ENCODE measurements around the gene BMP2K. TPM values are rescaled to one million over a fixed set of nuclear protein-coding genes. Genes with fewer than 3 reads are reported as not detected.

Gene BMP2K
- total and polyA plus RNA-seq, 4 donors: 19.6 to 95.3 (median 40.4) TPM

- Histone ChIP-seq H3K36me3 (ENCODE audit: control insufficient read depth, insufficient read depth, low read length) (no peaks in the 10 kb centered on the region), H3K4me3 (ENCODE audit: low read depth, low read length) (peak overlapping the region; percentile 88), H3K4me1 (ENCODE audit: control insufficient read depth, insufficient read depth, low read length) (peaks cover 4% of the 10 kb centered on the region), H3K9me3 (ENCODE audit: control insufficient read depth, insufficient read depth, low read length) (no peaks in the 10 kb centered on the region), H3K27me3 (ENCODE audit: control insufficient read depth, insufficient read depth, low read length) (no peaks in the 10 kb centered on the region), H3K27ac (ENCODE audit: low read depth, low read length) (no peak overlapping the region)
- WGBS (ENCODE audit: insufficient coverage): 0% methylated on average over 3 of the region's 7 CpGs
- peak in 2 of 6 donors; percentile 33 to 63 for DNase-seq (ENCODE audit: low read depth in 4 of 6, low spot score in 6 of 6)
These were observed 162.3 kb downstream of the BMP2K start for GRCh38 chr4:78938474-78938867.

GRCh38 chr4:78938868-78939666, 162.9 kb downstream of the BMP2K start, which contains the start of gene PAQR3:
Gene PAQR3, minus strand, starts transcription at chr4:78939438. Its CDS starts 214 bp downstream, at chr4:78939224.
- Histone ChIP-seq H3K4me1 (ENCODE audit: control insufficient read depth, insufficient read depth, low read length) (peaks cover 4% of the 10 kb centered on the region), H3K36me3 (ENCODE audit: control insufficient read depth, insufficient read depth, low read length) (no peaks in the 10 kb centered on the region), H3K27ac (ENCODE audit: low read depth, low read length) (peak within 1 kb of the TSS; percentile 52), H3K4me3 (ENCODE audit: low read depth, low read length) (peak within 1 kb of the TSS; percentile 88), H3K27me3 (ENCODE audit: control insufficient read depth, insufficient read depth, low read length) (no peaks in the 10 kb centered on the region), H3K9me3 (ENCODE audit: control insufficient read depth, insufficient read depth, low read length) (no peaks in the 10 kb centered on the region)
- WGBS (ENCODE audit: insufficient coverage): 0% methylated on average over 77 of the region's 77 CpGs
- peak; percentile 63 to 96 (median 78) for DNase-seq (ENCODE audit: low read depth in 4 of 6, low spot score in 6 of 6)

GRCh38 chr4:78939667-78940008, 163.5 kb downstream of the BMP2K start:
- no peaks in the 10 kb centered on the region for H3K9me3 ChIP-seq (ENCODE audit: control insufficient read depth, insufficient read depth, low read length)
- H3K27ac ChIP-seq (ENCODE audit: low read depth, low read length): peak overlapping the region; percentile 52
- peaks cover 4% of the 10 kb centered on the region for H3K4me1 ChIP-seq (ENCODE audit: control insufficient read depth, insufficient read depth, low read length)
- whole genome bisulfite sequencing (ENCODE audit: insufficient coverage): 0% methylated on average over 2 of the region's 9 CpGs
- DNase-seq (ENCODE audit: low read depth in 4 of 6, low spot score in 6 of 6): peak in 2 of 6 donors; percentile 24 to 40
- H3K36me3 ChIP-seq (ENCODE audit: control insufficient read depth, insufficient read depth, low read length): no peaks in the 10 kb centered on the region
- H3K27me3 ChIP-seq (ENCODE audit: control insufficient read depth, insufficient read depth, low read length): no peaks in the 10 kb centered on the region
- H3K4me3 ChIP-seq (ENCODE audit: low read depth, low read length): peak overlapping the region; percentile 61

GRCh38 chr4:78940752-78941151, 164.6 kb downstream of the BMP2K start:
- DNase-seq (ENCODE audit: low read depth in 4 of 6, low spot score in 6 of 6): no peak
- Histone ChIP-seq H3K36me3 (ENCODE audit: control insufficient read depth, insufficient read depth, low read length) (no peaks in the 10 kb centered on the region), H3K9me3 (ENCODE audit: control insufficient read depth, insufficient read depth, low read length) (no peaks in the 10 kb centered on the region), H3K27ac (ENCODE audit: low read depth, low read length) (no peak overlapping the region), H3K27me3 (ENCODE audit: control insufficient read depth, insufficient read depth, low read length) (no peaks in the 10 kb centered on the region), H3K4me1 (ENCODE audit: control insufficient read depth, insufficient read depth, low read length) (peaks cover 4% of the 10 kb centered on the region), H3K4me3 (ENCODE audit: low read depth, low read length) (no peak overlapping the region)
- WGBS (ENCODE audit: insufficient coverage): 97% methylated on average over 5 of the region's 5 CpGs

- Histone ChIP-seq H3K27ac (ENCODE audit: low read depth, low read length) (no peak overlapping the region), H3K4me1 (ENCODE audit: control insufficient read depth, insufficient read depth, low read length) (peaks cover 4% of the 10 kb centered on the region), H3K36me3 (ENCODE audit: control insufficient read depth, insufficient read depth, low read length) (no peaks in the 10 kb centered on the region), H3K9me3 (ENCODE audit: control insufficient read depth, insufficient read depth, low read length) (peaks cover 2% of the 10 kb centered on the region), H3K27me3 (ENCODE audit: control insufficient read depth, insufficient read depth, low read length) (no peaks in the 10 kb centered on the region), H3K4me3 (ENCODE audit: low read depth, low read length) (no peak overlapping the region)
- no peak for DNase-seq (ENCODE audit: low read depth in 4 of 6, low spot score in 6 of 6)
- 57% methylated on average over 1 of the region's 1 CpG for WGBS (ENCODE audit: insufficient coverage)
These were observed 168.2 kb downstream of the BMP2K start for GRCh38 chr4:78944381-78944780.

GRCh38 chr4:78945651-78946179, 169.6 kb downstream of the BMP2K start:
- WGBS (ENCODE audit: insufficient coverage): 100% methylated on average over 1 of the region's 3 CpGs
- Histone ChIP-seq H3K4me1 (ENCODE audit: control insufficient read depth, insufficient read depth, low read length) (no peaks in the 10 kb centered on the region), H3K27ac (ENCODE audit: low read depth, low read length) (no peak overlapping the region)

GRCh38 chr4:78949735-78950134, 173.6 kb downstream of the BMP2K start:
- WGBS (ENCODE audit: insufficient coverage): no CpG with 5 or more reads among the region's 1 CpG
- peaks cover 2% of the 10 kb centered on the region for H3K9me3 ChIP-seq (ENCODE audit: control insufficient read depth, insufficient read depth, low read length)
- no peaks in the 10 kb centered on the region for H3K36me3 ChIP-seq (ENCODE audit: control insufficient read depth, insufficient read depth, low read length)

More at GRCh38 chr4:78945651-78946179, 169.6 kb downstream of the BMP2K start:
- Histone ChIP-seq H3K36me3 (ENCODE audit: control insufficient read depth, insufficient read depth, low read length) (no peaks in the 10 kb centered on the region), H3K9me3 (ENCODE audit: control insufficient read depth, insufficient read depth, low read length) (peaks cover 2% of the 10 kb centered on the region), H3K27me3 (ENCODE audit: control insufficient read depth, insufficient read depth, low read length) (no peaks in the 10 kb centered on the region), H3K4me3 (ENCODE audit: low read depth, low read length) (no peak overlapping the region)
- no peak for DNase-seq (ENCODE audit: low read depth in 4 of 6, low spot score in 6 of 6)

GRCh38 chr4:78951862-78952472, 175.8 kb downstream of the BMP2K start:
- H3K4me3 ChIP-seq (ENCODE audit: low read depth, low read length): no peak overlapping the region
- H3K9me3 ChIP-seq (ENCODE audit: control insufficient read depth, insufficient read depth, low read length): no peaks in the 10 kb centered on the region
- no peaks in the 10 kb centered on the region for H3K4me1 ChIP-seq (ENCODE audit: control insufficient read depth, insufficient read depth, low read length)
- 80% methylated on average over 1 of the region's 3 CpGs for WGBS (ENCODE audit: insufficient coverage)
- H3K27me3 ChIP-seq (ENCODE audit: control insufficient read depth, insufficient read depth, low read length): no peaks in the 10 kb centered on the region
- DNase-seq (ENCODE audit: low read depth in 4 of 6, low spot score in 6 of 6): peak in 5 of 6 donors; percentile 47 to 92 (median 57)
- no peaks in the 10 kb centered on the region for H3K36me3 ChIP-seq (ENCODE audit: control insufficient read depth, insufficient read depth, low read length)
- no peak overlapping the region for H3K27ac ChIP-seq (ENCODE audit: low read depth, low read length)

More at GRCh38 chr4:78949735-78950134, 173.6 kb downstream of the BMP2K start:
- Histone ChIP-seq H3K27me3 (ENCODE audit: control insufficient read depth, insufficient read depth, low read length) (no peaks in the 10 kb centered on the region), H3K27ac (ENCODE audit: low read depth, low read length) (no peak overlapping the region), H3K4me1 (ENCODE audit: control insufficient read depth, insufficient read depth, low read length) (no peaks in the 10 kb centered on the region), H3K4me3 (ENCODE audit: low read depth, low read length) (no peak overlapping the region)
- no peak for DNase-seq (ENCODE audit: low read depth in 4 of 6, low spot score in 6 of 6)

- WGBS (ENCODE audit: insufficient coverage): 94% methylated on average over 3 of the region's 5 CpGs
- no peaks in the 10 kb centered on the region for H3K27me3 ChIP-seq (ENCODE audit: control insufficient read depth, insufficient read depth, low read length)
- DNase-seq (ENCODE audit: low read depth in 4 of 6, low spot score in 6 of 6): no peak
- no peaks in the 10 kb centered on the region for H3K9me3 ChIP-seq (ENCODE audit: control insufficient read depth, insufficient read depth, low read length)
- H3K4me3 ChIP-seq (ENCODE audit: low read depth, low read length): no peak overlapping the region
- no peaks in the 10 kb centered on the region for H3K36me3 ChIP-seq (ENCODE audit: control insufficient read depth, insufficient read depth, low read length)
- no peaks in the 10 kb centered on the region for H3K4me1 ChIP-seq (ENCODE audit: control insufficient read depth, insufficient read depth, low read length)
- H3K27ac ChIP-seq (ENCODE audit: low read depth, low read length): no peak overlapping the region
These were observed 177.1 kb downstream of the BMP2K start for GRCh38 chr4:78953231-78953630.

Measured in spinal cord (tissue), 10 donors.